Measurements from ENCODE around the gene CLPTM1.

The CLPTM1 gene

DNA sequence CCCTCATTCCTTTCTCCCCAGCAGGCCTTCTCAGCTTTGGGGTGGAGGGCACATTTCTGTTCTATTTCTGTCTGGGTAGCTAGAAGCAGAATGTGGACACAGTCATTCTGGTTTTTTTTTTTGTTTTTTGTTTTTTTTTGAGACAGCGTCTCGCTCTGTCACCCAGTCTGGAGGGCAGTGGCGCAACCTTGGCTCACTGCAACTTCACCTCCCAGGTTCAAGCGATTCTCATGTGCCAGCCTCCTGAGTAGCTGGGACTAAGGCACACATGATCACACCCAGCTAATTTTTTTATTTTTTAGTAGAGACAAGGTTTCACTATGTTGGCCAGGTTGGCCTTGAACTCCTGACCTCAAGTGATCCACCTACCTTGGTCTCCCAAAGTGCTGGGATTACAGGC is 20.3 kb downstream of the CLPTM1 start:
- no peak for TF ChIP-seq RAD21 (IDR thresholded peaks at IDR 0.05; ENCODE audit: low read depth)
- TF ChIP-seq NFIC (IDR thresholded peaks at IDR 0.05): no peak
- no peak for TF ChIP-seq TCF12 (IDR thresholded peaks at IDR 0.05; ENCODE audit: low read depth)
- TF ChIP-seq, protein P1, sequence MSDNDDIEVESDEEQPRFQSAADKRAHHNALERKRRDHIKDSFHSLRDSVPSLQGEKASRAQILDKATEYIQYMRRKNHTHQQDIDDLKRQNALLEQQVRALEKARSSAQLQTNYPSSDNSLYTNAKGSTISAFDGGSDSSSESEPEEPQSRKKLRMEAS (IDR thresholded peaks at IDR 0.05): no peak
- no peak for TF ChIP-seq CEBPB (IDR thresholded peaks at IDR 0.05)
- no peak for TF ChIP-seq CREB1 (IDR thresholded peaks at IDR 0.05; ENCODE audit: low read depth)
- no peak for TF ChIP-seq YY1 (IDR thresholded peaks at IDR 0.05; ENCODE audit: low read depth)
- no peak for TF ChIP-seq TEAD4 (IDR thresholded peaks at IDR 0.05)
- no peak for TF ChIP-seq EP300 (IDR thresholded peaks at IDR 0.05; ENCODE audit: borderline replicate concordance)
- TF ChIP-seq, protein P2, sequence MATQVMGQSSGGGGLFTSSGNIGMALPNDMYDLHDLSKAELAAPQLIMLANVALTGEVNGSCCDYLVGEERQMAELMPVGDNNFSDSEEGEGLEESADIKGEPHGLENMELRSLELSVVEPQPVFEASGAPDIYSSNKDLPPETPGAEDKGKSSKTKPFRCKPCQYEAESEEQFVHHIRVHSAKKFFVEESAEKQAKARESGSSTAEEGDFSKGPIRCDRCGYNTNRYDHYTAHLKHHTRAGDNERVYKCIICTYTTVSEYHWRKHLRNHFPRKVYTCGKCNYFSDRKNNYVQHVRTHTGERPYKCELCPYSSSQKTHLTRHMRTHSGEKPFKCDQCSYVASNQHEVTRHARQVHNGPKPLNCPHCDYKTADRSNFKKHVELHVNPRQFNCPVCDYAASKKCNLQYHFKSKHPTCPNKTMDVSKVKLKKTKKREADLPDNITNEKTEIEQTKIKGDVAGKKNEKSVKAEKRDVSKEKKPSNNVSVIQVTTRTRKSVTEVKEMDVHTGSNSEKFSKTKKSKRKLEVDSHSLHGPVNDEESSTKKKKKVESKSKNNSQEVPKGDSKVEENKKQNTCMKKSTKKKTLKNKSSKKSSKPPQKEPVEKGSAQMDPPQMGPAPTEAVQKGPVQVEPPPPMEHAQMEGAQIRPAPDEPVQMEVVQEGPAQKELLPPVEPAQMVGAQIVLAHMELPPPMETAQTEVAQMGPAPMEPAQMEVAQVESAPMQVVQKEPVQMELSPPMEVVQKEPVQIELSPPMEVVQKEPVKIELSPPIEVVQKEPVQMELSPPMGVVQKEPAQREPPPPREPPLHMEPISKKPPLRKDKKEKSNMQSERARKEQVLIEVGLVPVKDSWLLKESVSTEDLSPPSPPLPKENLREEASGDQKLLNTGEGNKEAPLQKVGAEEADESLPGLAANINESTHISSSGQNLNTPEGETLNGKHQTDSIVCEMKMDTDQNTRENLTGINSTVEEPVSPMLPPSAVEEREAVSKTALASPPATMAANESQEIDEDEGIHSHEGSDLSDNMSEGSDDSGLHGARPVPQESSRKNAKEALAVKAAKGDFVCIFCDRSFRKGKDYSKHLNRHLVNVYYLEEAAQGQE (IDR thresholded peaks at IDR 0.05; ENCODE audit: low read depth): no peak
- TF ChIP-seq, protein P3, sequence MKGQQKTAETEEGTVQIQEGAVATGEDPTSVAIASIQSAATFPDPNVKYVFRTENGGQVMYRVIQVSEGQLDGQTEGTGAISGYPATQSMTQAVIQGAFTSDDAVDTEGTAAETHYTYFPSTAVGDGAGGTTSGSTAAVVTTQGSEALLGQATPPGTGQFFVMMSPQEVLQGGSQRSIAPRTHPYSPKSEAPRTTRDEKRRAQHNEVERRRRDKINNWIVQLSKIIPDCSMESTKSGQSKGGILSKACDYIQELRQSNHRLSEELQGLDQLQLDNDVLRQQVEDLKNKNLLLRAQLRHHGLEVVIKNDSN (IDR thresholded peaks at IDR 0.05): no peak
- no peak for TF ChIP-seq FOXM1 (IDR thresholded peaks at IDR 0.05; ENCODE audit: borderline replicate concordance, low read depth)
- TF ChIP-seq ZBTB7A (IDR thresholded peaks at IDR 0.05; ENCODE audit: low read depth): no peak
- no peak for TF ChIP-seq EGR1 (IDR thresholded peaks at IDR 0.05)
- no peak for TF ChIP-seq TAF1 (IDR thresholded peaks at IDR 0.05; ENCODE audit: low read depth)

DNA sequence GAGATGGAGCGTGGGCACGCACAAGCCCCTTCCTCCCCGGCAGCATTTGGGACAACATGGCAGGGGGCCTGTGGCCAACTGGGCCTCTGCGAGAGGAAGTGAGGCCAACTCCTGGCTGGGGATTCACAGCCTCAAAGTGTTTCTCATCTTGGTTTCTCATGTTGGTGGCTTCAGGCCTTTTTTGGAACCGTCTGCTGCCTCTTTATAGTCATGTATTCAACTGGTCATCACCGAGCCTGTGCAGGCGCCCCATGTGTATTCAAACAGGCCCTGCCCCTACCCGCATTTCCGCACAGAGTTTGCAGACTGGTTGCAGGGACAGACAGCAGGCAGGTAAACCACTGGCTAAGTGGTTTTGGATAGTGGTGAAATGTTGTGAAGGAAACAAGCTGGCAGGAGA is 28.8 kb downstream of the CLPTM1 start:
- TF ChIP-seq ZBTB7A (IDR thresholded peaks at IDR 0.05; ENCODE audit: low read depth) (no peak), YY1 (IDR thresholded peaks at IDR 0.05; ENCODE audit: low read depth) (no peak), FOXM1 (IDR thresholded peaks at IDR 0.05; ENCODE audit: borderline replicate concordance, low read depth) (no peak), CREB1 (IDR thresholded peaks at IDR 0.05; ENCODE audit: low read depth) (no peak), NFIC (IDR thresholded peaks at IDR 0.05) (no peak), CEBPB (IDR thresholded peaks at IDR 0.05) (no peak), EGR1 (IDR thresholded peaks at IDR 0.05) (no peak), RAD21 (IDR thresholded peaks at IDR 0.05; ENCODE audit: low read depth) (no peak), TAF1 (IDR thresholded peaks at IDR 0.05; ENCODE audit: low read depth) (no peak), TCF12 (IDR thresholded peaks at IDR 0.05; ENCODE audit: low read depth) (no peak), EP300 (IDR thresholded peaks at IDR 0.05; ENCODE audit: borderline replicate concordance) (no peak), TEAD4 (IDR thresholded peaks at IDR 0.05) (no peak)
- TF ChIP-seq, protein P2 (IDR thresholded peaks at IDR 0.05; ENCODE audit: low read depth): no peak
- TF ChIP-seq, protein P3 (IDR thresholded peaks at IDR 0.05): no peak
- TF ChIP-seq, protein P1 (IDR thresholded peaks at IDR 0.05): no peak

DNA sequence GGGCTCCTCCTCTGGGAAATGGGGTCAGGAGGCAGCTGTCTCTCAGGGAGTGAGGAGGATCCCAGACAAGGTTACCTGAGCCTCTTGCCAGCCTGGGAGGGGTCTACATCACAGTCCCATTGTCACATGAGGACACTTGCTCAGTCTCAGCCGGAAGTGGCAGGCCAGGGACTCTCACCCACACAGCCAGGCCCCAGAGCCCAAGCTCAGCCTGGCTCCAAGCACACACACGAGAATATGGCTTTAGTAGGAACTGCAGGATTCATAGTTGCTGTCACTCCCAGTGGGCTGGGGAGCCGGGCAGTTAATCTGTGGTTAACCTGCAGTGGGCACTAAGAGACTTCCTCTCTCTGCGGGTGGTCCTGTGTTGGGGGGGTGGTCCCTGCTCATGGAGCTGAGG is 30.3 kb downstream of the CLPTM1 start:
- TF ChIP-seq ZBTB7A (IDR thresholded peaks at IDR 0.05; ENCODE audit: low read depth) (no peak), CREB1 (IDR thresholded peaks at IDR 0.05; ENCODE audit: low read depth) (no peak), TCF12 (IDR thresholded peaks at IDR 0.05; ENCODE audit: low read depth) (no peak), RAD21 (IDR thresholded peaks at IDR 0.05; ENCODE audit: low read depth) (no peak), TAF1 (IDR thresholded peaks at IDR 0.05; ENCODE audit: low read depth) (no peak), NFIC (IDR thresholded peaks at IDR 0.05) (no peak), YY1 (IDR thresholded peaks at IDR 0.05; ENCODE audit: low read depth) (no peak), EGR1 (IDR thresholded peaks at IDR 0.05) (no peak), FOXM1 (IDR thresholded peaks at IDR 0.05; ENCODE audit: borderline replicate concordance, low read depth) (no peak), TEAD4 (IDR thresholded peaks at IDR 0.05) (no peak), EP300 (IDR thresholded peaks at IDR 0.05; ENCODE audit: borderline replicate concordance) (no peak)
- TF ChIP-seq, protein P1 (IDR thresholded peaks at IDR 0.05): no peak
- TF ChIP-seq, protein P2 (IDR thresholded peaks at IDR 0.05; ENCODE audit: low read depth): no peak
- TF ChIP-seq, protein P3 (IDR thresholded peaks at IDR 0.05): no peak

All from Ishikawa (cell line).